HG03045 (cell line): Measurements from ENCODE around the gene GNAI3.

ENCODE experiments used
- ATAC-seq: cut with Tn5 transposase; IDR thresholded peaks from one replicate; pipeline ENCODE4 v1.9.1; 2021; ENCODE audit warnings: mild to moderate bottlenecking, moderate library complexity; ENCODE audit not compliant: unreplicated experiment

Gene GNAI3

GRCh38 chr1:109634771-109635750 is 86.6 kb downstream of the GNAI3 start:
- no peak for ATAC-seq

- no peak for ATAC-seq
Observed at GRCh38 chr1:109635862-109636200, 87.4 kb downstream of the GNAI3 start.

GRCh38 chr1:109636201-109636952 is 88.0 kb downstream of the GNAI3 start:
- ATAC-seq = no peak

- ATAC-seq = no peak
Observed at GRCh38 chr1:109637446-109637845, 89.0 kb downstream of the GNAI3 start.

GRCh38 chr1:109639063-109639840 is 90.8 kb downstream of the GNAI3 start:
- no peak for ATAC-seq

- no peak for ATAC-seq
Observed at GRCh38 chr1:109639841-109640184, 91.4 kb downstream of the GNAI3 start.

GRCh38 chr1:109640285-109640865 is 92.0 kb downstream of the GNAI3 start:
- ATAC-seq = peak; percentile 64

GRCh38 chr1:109641078-109641740 is 92.8 kb downstream of the GNAI3 start:
- no peak for ATAC-seq

GRCh38 chr1:109641861-109642260 is 93.4 kb downstream of the GNAI3 start:
- no peak for ATAC-seq

- ATAC-seq = no peak
Observed at GRCh38 chr1:109642626-109643025, 94.2 kb downstream of the GNAI3 start.

GRCh38 chr1:109643385-109644230 is 95.2 kb downstream of the GNAI3 start:
- ATAC-seq = peak; percentile 83

GRCh38 chr1:109644670-109645069 is 96.3 kb downstream of the GNAI3 start:
- ATAC-seq = no peak

GRCh38 chr1:109649491-109649914 is 101.1 kb downstream of the GNAI3 start:
- no peak for ATAC-seq

- no peak for ATAC-seq
Observed at GRCh38 chr1:109650609-109651008, 102.2 kb downstream of the GNAI3 start.

GRCh38 chr1:109652402-109652801 is 104.0 kb downstream of the GNAI3 start:
- no peak for ATAC-seq

- ATAC-seq = no peak
Observed at GRCh38 chr1:109653306-109653705, 104.9 kb downstream of the GNAI3 start.

GRCh38 chr1:109654519-109654918 is 106.1 kb downstream of the GNAI3 start:
- no peak for ATAC-seq

- peak; percentile 92 for ATAC-seq
Observed at GRCh38 chr1:109655615-109656519, 107.5 kb downstream of the GNAI3 start, which contains the start of gene GSTM4. Gene GSTM4, plus strand, starts transcription at chr1:109656099. Its CDS starts 291 bp downstream, at chr1:109656390.
